Lower leg skin (tissue), 3 donors: ENCODE results near the gene ABCB1.
"Not testable (repeated sequence)": the region's sequence is repeated elsewhere in the genome, so short reads cannot be mapped to it uniquely, and the experiment has no call there.

Source experiments
- POLR2A ChIP-seq, 2 donors: fragments of 450-650 bp; IDR thresholded peaks; one replicate each; pipeline ENCODE4 v1.6.1; 2016 to 2017; ENCODE audit warnings: antibody characterized with exemption in 2 of 2, mild to moderate bottlenecking in 1 of 2, moderate library complexity in 1 of 2
- TF ChIP-seq, protein P1 (sequence below), 3 donors: fragments of 450-650 bp; IDR thresholded peaks; one replicate each; pipeline ENCODE4 v1.5.1; 2016; ENCODE audit warnings: antibody characterized with exemption in 3 of 3, mild to moderate bottlenecking in 3 of 3, moderate library complexity in 2 of 3

DNA sequence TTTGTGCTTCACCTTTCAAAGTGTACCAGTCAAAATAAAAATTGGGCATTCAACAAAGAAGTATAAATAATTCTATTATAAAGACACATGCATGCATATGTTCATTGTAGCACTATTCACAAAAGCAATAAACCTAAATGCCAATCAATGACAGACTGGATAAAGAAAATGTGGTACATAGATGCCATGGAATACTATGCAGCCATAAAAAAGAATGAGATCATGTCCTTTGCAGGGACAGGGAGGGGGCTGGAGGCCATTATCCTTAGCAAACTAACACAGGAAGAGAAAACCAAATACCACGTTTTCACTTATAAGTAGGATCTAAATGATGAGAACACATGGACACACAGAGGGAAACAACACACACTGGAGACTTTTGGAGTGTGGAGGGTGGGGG, 28.2 kb downstream of the ABCB1 start:
- TF ChIP-seq, protein P1, sequence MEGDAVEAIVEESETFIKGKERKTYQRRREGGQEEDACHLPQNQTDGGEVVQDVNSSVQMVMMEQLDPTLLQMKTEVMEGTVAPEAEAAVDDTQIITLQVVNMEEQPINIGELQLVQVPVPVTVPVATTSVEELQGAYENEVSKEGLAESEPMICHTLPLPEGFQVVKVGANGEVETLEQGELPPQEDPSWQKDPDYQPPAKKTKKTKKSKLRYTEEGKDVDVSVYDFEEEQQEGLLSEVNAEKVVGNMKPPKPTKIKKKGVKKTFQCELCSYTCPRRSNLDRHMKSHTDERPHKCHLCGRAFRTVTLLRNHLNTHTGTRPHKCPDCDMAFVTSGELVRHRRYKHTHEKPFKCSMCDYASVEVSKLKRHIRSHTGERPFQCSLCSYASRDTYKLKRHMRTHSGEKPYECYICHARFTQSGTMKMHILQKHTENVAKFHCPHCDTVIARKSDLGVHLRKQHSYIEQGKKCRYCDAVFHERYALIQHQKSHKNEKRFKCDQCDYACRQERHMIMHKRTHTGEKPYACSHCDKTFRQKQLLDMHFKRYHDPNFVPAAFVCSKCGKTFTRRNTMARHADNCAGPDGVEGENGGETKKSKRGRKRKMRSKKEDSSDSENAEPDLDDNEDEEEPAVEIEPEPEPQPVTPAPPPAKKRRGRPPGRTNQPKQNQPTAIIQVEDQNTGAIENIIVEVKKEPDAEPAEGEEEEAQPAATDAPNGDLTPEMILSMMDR (IDR thresholded peaks at IDR 0.05) = not testable (repeated sequence)
- TF ChIP-seq POLR2A (IDR thresholded peaks at IDR 0.05) = not testable (repeated sequence)
